Measurements from ENCODE around the gene OTOG.

Gene OTOG

GRCh38 chr11:17684550-17684949 lies 137.5 kb downstream of the OTOG start:
- H3K4me3 ChIP-seq (replicated peaks; ENCODE audit: insufficient read depth, low read length), result no peak overlapping the region
- no peak for DNase-seq (ENCODE audit: low read depth in 1 of 2, low spot score in 1 of 2)
- TF ChIP-seq SPI1 (IDR thresholded peaks at IDR 0.05; ENCODE audit: borderline replicate concordance, low read depth) (no peak), POLR2AphosphoS5 (IDR thresholded peaks at IDR 0.05; ENCODE audit: low read depth) (no peak), CTCF (IDR thresholded peaks at IDR 0.05; ENCODE audit: insufficient read depth, low read length) (no peak), REST (IDR thresholded peaks at IDR 0.05; ENCODE audit: insufficient replicate concordance, low read depth) (no peak), GABPA (IDR thresholded peaks at IDR 0.05; ENCODE audit: low read depth) (no peak)
- H3K27ac ChIP-seq (replicated peaks), result no peak overlapping the region
- peaks cover 8% of the 10 kb centered on the region for H3K27me3 ChIP-seq (ENCODE audit: insufficient read depth, poor library complexity, severe bottlenecking)

GRCh38 chr11:17686231-17686980 lies 139.3 kb downstream of the OTOG start:
- no peak for TF ChIP-seq POLR2AphosphoS5 (IDR thresholded peaks at IDR 0.05; ENCODE audit: low read depth)
- no peak for TF ChIP-seq CTCF (IDR thresholded peaks at IDR 0.05; ENCODE audit: insufficient read depth, low read length)
- no peak for TF ChIP-seq REST (IDR thresholded peaks at IDR 0.05; ENCODE audit: insufficient replicate concordance, low read depth)
- TF ChIP-seq SPI1 (IDR thresholded peaks at IDR 0.05; ENCODE audit: borderline replicate concordance, low read depth), result no peak
- TF ChIP-seq GABPA (IDR thresholded peaks at IDR 0.05; ENCODE audit: low read depth), result no peak
- no peak overlapping the region for H3K4me3 ChIP-seq (replicated peaks; ENCODE audit: insufficient read depth, low read length)
- no peak for DNase-seq (ENCODE audit: low read depth in 1 of 2, low spot score in 1 of 2)
- no peak overlapping the region for H3K27ac ChIP-seq (replicated peaks)
- peaks cover 10% of the 10 kb centered on the region for H3K27me3 ChIP-seq (ENCODE audit: insufficient read depth, poor library complexity, severe bottlenecking)

- no peak for DNase-seq (ENCODE audit: low read depth in 1 of 2, low spot score in 1 of 2)
- H3K27ac ChIP-seq (replicated peaks), result no peak overlapping the region
- H3K27me3 ChIP-seq (ENCODE audit: insufficient read depth, poor library complexity, severe bottlenecking), result peaks cover 13% of the 10 kb centered on the region
- no peak overlapping the region for H3K4me3 ChIP-seq (replicated peaks; ENCODE audit: insufficient read depth, low read length)
- no peak for TF ChIP-seq CTCF (IDR thresholded peaks at IDR 0.05; ENCODE audit: insufficient read depth, low read length)
- TF ChIP-seq REST (IDR thresholded peaks at IDR 0.05; ENCODE audit: insufficient replicate concordance, low read depth), result no peak
- no peak for TF ChIP-seq SPI1 (IDR thresholded peaks at IDR 0.05; ENCODE audit: borderline replicate concordance, low read depth)
- no peak for TF ChIP-seq GABPA (IDR thresholded peaks at IDR 0.05; ENCODE audit: low read depth)
- no peak for TF ChIP-seq POLR2AphosphoS5 (IDR thresholded peaks at IDR 0.05; ENCODE audit: low read depth)
Observed at GRCh38 chr11:17687946-17688670, 141.0 kb downstream of the OTOG start.

Measured in HL-60 (cell line).